GM18867 (cell line): Measurements from ENCODE around the gene DLG5.
A peak's percentile ranks its signal among the peaks of the same experiment; 100 is the strongest.

Experiments
- ATAC-seq: cut with Tn5 transposase; IDR thresholded peaks from one replicate; pipeline ENCODE4 v1.9.1; 2021; ENCODE audit warnings: mild to moderate bottlenecking, moderate library complexity; ENCODE audit not compliant: unreplicated experiment

The DLG5 gene

DNA sequence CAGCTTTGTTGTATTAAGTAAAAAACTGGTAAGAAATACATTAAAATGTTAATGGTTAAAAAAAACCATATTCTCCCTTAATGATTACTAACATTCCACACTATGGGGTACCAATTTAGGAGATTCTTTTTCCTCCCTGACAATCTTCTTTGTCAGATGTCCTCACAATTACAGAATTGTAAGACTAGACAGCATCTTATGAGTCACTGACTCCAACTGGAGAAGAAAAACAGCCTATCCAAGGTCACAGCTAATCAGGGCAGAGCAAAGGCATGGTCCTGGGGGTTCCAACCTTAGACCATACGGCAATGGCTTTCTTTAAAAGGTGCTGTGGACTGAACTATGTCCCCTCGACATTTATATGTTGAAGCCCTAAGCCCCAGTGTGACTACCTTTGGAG, 127.6 kb downstream of the DLG5 start:
- no peak for ATAC-seq

DNA sequence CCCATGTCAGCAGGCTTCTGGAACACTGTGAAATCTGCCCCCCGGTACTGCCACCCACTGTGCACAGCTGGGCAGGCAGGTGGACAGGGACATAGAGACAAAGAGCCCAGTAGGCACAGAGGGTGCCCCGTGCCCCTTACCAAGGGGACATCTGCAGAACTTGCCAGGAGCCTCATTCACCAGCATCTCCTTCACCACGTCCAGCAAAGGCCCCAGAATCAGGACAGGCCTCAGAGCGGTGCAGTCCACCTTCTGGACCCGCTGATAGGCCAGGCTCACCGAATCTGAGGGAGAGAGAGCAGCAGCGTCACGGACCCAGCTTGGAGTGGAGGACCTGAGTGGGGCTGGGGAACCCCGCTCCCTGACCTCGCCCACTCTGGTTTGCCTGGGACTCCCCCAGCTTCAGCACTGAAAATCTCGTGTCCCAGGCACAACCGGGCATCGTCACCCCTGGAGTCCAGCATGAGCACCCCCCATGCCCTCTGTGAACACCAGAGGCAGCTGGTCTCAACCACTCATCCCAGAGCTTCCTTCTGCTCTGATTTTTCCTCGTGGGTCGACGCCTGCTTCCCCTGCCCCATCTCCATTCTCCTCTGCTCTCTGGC, 130.1 kb downstream of the DLG5 start:
- ATAC-seq = no peak

DNA sequence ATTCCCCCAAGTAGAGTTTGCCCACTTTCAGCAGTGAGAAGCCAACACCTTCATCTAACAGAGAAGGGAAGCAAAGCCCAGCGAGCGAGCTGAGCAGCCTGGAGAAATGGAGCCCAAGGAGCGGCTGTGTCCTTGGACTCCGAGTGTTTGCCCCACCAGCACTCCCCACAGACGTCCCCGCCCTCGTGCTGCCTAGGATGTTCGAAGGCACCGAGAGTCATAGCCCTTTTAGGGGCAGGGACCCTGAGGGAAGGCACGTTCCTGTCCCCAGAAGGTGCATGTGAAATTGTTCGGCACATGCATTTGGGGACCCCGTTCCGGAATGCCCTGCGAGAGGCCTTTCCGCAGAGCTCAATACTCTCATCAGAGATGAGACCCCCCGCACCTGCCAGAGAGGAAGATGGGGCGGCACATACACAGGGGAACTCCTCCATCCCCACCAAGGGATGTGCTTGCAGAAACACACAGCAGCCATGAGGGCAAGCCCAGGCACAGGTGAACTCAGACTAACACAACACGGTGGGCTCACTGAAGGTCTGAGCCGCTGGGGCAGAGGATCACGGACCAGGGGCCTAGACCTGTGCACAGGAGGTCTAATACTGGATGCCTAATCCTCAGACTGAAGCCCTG, 131.0 kb downstream of the DLG5 start:
- no peak for ATAC-seq

DNA sequence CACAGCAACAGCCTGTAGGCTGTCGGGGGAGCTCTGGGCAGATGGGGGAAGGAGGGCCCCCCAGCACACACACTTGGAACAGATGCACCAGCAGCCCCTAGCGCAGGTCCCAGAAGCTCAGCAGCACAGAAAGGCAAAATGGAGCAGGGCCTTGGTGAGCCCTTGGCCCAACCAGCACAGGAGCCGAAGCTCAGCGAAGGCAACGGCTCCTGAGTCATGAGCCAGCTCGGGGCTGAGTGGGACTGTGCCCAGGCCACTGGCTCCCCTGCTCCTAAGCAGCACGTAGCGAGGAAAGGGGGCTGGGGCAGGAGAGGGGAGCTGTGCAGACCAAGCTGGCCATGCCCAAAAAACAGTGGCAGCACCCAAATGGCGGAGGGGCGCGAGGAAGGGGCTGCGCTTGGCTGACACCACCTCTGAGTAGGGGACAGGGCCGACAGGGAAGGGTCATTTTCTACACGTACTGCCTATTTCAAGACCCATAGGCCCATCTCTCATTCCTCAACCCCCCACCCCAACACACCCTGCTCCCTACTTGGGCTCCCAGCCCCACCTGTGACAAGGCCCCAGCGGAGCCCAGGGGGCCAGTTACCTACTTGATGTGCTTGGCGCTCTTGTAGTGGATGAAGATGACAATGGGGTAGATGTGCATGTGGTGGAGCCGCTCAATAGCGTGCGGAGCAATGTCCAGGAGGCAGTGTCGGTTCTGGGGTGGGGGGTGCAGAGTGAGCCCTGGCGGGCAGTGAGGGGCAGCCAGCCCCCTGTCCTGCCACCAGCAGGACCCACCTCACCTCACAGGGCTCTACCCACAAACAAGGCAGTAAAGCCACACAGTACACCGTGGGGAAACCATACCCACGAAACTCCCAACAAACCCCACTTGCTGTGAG, 132.1 kb downstream of the DLG5 start:
- ATAC-seq = no peak

DNA sequence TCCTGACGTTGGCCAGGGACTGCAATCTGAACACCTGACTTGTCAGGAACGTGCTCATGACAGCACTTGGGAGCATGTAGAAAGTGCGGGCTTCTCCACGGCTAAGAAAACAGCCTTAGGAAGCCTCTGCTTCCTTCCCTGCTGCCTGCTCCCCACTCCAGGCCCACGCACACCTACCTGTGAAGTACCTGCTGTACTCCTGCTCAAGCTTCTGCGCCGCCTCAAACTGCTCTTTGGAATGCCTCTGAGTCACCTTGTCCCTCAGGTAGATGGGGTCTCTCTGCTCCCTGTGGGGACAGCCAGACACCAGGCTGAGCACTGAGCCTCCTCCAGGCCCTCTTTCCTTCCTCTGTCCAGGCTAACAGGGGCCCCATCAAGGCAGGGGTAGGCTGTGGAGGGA, 132.7 kb downstream of the DLG5 start:
- no peak for ATAC-seq

DNA sequence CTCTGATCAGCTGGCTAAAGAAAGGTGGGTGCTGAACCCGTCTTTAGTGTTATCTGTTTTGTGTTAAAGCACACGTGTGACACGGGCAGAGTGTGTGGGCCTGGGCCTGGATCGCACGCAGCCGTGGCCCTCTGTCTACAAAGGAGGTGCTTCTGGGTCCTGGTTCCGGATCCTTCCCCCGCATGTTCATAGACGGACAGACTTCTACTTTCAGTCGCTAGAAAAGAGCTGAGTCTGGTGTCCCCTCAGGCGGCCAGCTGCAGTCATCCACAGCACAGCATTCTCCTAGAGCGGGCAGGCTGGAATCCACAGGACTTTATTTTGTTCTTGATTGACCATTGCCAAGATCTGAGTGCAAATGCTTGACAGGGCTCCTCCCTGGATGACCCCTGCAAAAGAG, 134.4 kb downstream of the DLG5 start:
- ATAC-seq = no peak

DNA sequence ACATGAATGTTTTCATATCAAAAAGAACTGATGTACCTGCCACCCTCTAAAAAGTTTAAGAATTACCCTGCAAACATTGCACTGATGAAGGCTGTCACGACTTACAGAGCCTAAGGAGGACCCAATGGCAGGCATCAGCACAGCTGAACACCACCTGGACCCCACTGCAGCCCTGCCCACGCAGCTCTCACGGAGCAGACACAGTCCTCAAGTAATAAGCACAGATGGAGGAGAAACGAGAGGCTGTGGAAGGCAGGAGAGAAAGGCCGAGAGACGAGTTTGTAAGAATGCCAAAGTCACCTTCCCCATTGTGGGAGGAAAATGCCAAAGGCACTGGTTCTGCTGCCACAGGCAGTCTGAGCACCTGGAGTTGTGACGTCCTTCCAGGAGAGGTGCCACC, 135.0 kb downstream of the DLG5 start:
- ATAC-seq = no peak

DNA sequence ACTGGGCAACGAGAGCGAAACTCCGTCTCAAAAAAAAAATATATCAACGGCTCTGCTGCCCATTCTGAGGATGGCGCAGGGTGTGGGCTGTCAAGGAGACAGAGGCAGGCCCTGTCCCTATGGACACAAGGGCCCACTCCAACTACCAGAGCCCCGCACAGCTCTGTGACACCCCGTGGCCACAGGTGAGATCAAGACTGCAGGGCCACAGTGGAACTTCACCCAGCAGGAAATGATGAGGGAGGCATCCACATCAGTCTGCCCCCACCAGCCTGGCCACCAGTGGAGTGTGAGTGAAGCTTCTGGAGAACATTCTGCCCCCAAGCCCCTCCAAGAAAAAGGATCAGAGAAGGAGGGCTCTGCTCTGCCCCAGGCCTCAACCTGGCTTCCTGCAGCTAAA, 136.7 kb downstream of the DLG5 start:
- ATAC-seq = no peak

DNA sequence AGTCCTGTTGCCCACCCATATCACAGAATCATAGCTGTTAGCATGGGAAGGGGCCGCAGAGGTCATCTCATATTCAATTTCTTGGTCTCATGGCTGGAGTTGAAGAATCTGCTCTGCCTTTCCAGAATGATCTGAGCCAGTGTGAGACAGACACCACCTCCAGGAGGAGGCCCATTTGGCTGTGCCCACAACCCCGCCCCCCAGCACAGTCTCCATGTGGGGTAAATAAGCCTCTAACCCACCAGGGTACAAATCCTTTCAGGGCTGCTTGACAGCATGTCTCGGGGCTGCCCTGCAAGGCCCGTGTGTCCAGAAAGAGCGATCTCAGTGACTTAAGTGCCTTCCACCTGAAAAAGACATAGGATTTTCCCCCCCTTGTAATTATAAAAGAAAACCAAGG, 137.5 kb downstream of the DLG5 start:
- no peak for ATAC-seq

DNA sequence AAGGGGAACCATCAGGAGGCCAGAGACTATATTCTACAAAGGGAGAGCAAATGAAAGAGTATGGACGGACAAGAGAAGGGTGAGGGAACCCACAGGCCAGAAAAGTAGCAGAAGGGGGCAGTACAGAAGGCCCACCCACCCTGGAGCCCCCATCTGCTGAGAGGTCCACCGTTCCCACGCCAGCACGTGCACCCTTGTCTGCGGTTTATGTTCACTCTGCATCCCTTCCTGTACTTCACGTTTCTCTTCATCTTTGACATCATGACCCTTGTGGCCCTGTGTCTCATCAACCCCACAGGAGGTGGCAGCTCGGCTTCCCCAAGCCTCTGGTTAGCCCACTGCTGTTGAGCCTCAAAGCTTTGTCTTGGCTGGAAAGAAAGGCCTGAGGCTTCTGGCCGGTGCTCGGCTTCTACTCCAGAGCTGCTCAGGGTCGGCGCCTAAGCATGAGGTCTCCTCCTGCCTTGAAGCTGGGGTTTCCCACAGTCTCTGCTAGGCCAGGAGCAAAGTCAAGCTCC, 138.0 kb downstream of the DLG5 start:
- no peak for ATAC-seq

DNA sequence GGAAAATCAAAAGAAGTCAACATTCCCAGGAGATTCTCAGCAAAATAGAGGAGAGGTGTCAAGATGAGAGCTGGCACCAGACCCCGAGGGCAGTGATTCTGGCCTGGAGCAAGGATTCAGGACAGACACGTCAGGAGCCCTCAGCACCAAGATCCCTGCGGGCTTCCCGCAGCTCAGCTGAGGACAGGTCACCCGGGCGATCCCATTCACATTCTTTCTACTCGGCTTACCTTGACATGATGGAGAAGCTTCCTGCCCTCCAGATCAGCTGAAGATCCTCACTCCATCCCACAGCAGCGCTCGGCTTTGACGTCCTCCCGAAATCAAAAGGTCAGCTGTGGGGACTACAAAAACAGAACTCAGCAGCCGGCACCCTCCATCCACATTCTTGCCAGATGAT, 139.1 kb downstream of the DLG5 start:
- no peak for ATAC-seq

DNA sequence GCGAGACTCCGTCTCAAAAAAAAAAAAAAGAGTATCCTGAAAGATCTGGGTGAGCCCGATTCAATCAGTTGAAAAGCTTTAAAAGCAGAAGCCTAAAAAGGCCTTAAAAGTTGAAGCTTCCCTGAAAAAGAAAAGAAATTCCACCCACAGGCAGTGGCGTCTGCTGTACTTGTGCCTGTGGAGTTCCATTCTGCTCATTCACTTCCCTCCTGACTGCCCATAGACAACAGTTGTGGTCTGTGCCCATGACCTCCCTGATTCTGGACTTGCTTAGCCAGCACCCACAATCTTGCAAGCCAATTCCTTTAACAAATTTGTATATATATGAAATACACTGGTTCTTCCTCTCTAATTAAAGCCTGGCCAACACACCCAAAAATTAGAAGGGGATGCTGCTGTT, 141.7 kb downstream of the DLG5 start:
- no peak for ATAC-seq

DNA sequence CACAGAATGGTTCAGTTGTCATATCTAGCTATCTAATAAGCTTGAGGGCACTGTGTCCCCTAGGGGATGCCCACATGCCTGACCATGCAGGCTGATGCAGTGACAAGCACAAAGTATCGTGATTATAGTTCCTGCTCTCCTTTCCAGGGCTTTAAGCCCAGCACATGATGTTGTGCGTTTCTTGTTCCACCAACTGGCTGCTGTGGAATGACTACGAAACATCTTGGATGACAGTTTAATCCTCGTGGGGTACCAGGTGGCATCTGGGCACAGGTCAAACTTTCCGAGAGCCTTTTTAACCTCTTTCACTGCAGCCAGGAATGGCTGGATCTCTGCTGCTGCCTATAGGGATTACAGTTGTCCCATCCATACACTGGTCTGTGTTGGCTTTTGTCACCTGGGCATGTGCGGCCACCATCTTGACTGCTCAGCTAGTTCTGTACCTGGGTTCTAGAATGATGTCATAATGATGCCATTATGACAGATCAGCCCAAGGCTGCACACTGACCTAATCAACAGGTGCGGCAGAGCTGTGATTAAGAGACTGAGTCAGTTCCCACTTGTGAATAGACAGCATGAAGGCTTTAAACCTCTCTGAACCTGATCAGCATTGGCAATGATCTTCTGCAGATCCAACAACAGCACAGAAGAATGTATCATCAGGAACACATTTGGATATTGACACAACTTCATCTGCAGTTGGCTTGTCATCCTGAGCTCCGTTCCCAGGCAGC, 144.1 kb downstream of the DLG5 start:
- no peak for ATAC-seq

DNA sequence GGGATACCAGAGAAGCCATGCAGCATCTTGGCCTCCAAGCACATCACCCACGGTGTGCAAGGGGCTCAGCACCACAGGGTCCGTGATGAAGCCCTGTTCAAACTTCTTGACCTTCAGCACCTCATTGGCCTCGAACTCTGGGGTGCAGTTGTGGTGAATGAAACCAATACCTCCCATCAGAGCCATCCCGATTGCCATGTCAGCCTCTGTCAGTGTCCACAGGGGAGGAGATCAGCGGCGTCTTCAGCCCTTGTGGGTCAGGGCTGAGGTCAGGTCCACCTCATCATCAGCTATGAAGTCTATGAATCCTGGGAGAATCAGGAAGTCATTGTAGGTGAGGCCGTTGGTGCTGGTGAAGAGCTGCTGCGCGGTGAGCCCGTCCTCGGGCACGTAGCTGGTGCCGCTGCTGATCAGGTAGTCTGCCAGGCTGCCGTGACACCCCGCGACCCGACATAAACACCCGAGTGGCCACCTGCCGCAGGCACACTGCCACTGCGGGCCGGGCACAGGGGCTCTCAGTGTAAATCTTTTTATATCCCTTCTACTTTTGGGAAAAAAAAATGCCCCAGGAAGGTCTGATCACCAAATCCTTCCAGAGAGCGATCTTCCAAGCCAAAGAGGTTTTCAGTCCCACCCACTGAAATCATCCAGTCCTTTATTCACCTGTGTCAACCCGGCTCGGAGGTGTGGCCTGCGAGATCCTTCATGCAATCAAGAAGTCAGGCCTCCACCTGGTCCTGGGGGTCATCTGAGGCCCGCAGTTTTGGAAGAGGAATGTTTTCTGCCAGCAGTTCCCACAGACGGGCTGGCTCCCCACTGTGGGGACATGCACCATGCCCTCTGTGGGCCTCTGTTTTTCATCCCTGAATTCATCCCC, 144.9 kb downstream of the DLG5 start:
- no peak for ATAC-seq

DNA sequence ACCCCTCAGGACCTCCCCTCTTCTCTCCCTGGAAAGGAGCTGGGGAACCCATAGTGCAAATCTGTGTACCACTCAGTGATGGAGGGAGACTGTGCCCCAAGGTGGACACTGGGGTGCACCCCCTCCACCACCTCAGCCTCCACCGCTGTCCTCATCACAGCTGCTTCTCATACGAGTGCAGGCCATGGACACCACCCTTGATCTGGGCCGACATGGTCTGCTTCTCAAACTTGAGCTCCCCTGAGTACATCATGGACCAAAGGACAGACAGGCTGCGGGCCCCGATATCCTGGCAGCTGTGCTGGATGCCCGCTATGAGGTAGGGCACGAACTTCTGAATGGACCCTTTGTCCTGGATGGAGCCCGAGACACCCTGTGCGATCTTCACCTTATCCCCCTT, 146.4 kb downstream of the DLG5 start:
- no peak for ATAC-seq

DNA sequence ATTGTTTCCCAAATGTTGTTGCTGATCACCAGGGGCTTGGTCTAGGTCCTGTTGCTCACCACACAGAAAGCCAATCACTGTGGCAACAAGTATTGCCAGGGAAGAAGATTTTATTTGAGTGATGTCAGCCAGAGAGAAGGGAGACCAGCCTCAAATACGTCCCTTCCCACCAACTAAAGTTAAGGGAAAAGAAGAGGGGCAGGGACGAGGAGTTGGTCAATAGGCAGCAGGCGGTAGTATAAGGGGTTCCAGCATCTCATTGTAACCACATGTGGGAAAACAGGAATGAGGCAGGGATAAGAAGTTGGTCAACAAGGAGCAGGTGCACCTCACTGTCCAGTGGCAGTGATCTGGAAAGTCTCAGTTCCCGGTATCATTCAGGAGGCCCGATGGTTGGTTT, 150.1 kb downstream of the DLG5 start:
- ATAC-seq = no peak

DNA sequence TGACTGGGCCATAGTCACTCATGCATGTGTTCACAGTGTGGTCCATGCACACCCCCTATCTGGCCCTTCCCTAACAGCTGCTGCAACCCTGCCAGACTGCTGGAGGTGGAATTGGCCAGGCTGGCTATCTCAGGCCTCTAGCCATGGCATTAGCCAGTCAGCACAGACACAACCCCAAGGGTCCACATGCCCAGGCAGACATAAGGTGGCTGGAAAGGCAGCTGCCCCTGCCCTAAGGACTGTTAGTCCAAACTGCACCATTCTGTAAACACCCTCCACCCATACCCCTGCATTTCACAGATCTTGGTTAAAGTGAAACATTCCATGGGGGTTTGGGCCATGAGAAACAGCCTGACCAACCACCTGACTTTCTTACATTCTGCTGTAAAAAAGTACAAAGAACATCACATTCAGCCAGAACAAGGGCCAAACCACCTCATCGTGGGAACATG, 151.6 kb downstream of the DLG5 start:
- ATAC-seq = no peak

DNA sequence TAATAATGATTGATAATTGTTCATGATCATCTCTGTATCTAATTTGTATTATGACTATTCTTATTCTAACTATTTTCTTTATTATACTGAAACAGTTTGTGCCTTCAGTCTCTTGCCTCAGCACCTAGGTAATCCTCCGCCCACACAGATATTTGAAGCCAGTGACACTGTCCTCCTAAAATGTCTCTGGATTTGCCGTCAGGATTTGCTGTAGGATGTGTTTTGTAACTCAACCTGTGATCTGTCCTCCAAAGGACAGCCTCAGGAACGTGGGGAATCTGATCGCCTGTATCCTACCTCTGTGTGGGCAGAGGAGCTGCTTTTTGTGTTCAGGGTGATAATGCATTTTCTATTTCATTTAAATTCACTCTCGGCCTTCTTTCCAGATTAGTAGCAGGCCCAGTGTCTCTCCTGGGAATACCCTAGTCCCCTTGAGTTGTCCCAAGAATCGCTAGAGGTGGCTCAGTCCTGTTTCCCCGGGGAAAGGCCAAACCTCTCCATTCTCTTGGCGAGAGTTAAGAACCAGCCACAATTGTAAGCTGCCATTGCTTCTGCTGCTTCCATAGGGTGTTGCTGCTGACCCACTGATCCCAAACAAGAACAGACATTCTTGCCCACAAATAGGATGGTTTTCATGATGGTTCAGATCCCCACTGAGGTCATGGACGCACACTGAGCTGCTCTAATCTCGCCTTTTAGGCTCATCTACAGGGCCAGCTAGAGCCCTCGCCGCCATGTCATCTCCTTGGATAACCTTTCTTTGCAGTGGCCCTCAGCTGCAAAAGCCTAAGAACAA, 152.7 kb downstream of the DLG5 start:
- no peak for ATAC-seq

DNA sequence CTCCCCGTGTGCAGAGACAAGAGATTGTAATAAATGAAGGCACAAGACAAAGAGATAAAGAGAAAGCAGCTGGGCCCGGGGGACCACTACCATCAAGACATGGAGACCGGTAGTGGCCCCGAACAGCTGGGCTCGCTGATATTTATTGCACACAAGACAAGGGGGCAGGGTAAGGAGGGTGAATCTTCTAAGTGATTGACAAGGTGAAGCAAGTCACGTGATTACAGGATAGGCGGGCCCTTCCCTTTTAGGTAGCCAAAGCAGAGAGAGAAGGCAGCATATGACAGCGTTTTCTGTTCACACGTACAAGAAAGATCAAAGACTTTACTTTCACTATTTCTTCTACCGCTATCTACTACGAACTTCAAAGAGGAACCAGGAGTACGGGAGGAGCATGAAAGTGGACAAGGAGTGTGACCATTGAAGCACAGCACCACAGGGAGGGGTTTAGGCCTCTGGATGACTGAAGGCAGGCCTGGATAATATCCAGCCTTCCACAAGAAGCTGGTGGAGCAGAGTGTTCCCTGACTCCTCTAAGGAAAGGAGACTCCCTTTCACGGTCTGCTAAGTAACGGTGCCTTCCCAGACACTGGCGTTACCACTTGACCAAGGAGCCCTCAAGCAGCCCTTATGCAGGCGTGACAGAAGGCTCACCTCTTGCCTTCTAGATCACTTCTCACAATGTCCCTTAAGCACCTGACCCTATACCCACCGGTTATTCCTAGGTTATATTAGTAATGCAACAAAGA, 153.5 kb downstream of the DLG5 start:
- peak; percentile 78 for ATAC-seq
